Measurements from ENCODE around the gene HNRNPH3. TPM values are rescaled to one million over a fixed set of nuclear protein-coding genes. Genes with fewer than 3 reads are reported as not detected.

HNRNPH3 gene
- total and polyA plus RNA-seq, 9 donors: 17.8 to 214 (median 191) TPM

- H3K27me3 ChIP-seq (ENCODE audit: control insufficient read depth, insufficient read depth, low read length): no peaks in the 10 kb centered on the region
- no peak overlapping the region for H3K27ac ChIP-seq (ENCODE audit: low read length)
- H3K36me3 ChIP-seq (ENCODE audit: control insufficient read depth, insufficient read depth, low read length): peaks cover 44% of the 10 kb centered on the region
- no CpG with 5 or more reads among the region's 2 CpGs for WGBS (ENCODE audit: insufficient coverage)
- no peaks in the 10 kb centered on the region for H3K4me1 ChIP-seq (ENCODE audit: control insufficient read depth, insufficient read depth, low read length)
- DNase-seq: no peak
- no peak overlapping the region for H3K4me3 ChIP-seq (ENCODE audit: low read length)
- H3K9me3 ChIP-seq (replicated peaks; ENCODE audit: control insufficient read depth, low read depth, low read length): peaks cover 8% of the 10 kb centered on the region
These were observed 35.3 kb downstream of the HNRNPH3 start for GRCh38 chr10:68367121-68367520.

GRCh38 chr10:68371604-68372003 is 39.7 kb downstream of the HNRNPH3 start:
- DNase-seq: no peak
- Histone ChIP-seq H3K4me1 (ENCODE audit: control insufficient read depth, insufficient read depth, low read length) (no peaks in the 10 kb centered on the region), H3K4me3 (ENCODE audit: low read length) (no peak overlapping the region), H3K9me3 (replicated peaks; ENCODE audit: control insufficient read depth, low read depth, low read length) (peaks cover 17% of the 10 kb centered on the region), H3K36me3 (ENCODE audit: control insufficient read depth, insufficient read depth, low read length) (peaks cover 47% of the 10 kb centered on the region), H3K27ac (ENCODE audit: low read length) (no peak overlapping the region), H3K27me3 (ENCODE audit: control insufficient read depth, insufficient read depth, low read length) (no peaks in the 10 kb centered on the region)
- WGBS (ENCODE audit: insufficient coverage): no CpG with 5 or more reads among the region's 1 CpG

GRCh38 chr10:68385740-68386139 is 53.9 kb downstream of the HNRNPH3 start:
- H3K9me3 ChIP-seq (replicated peaks; ENCODE audit: control insufficient read depth, low read depth, low read length): no peaks in the 10 kb centered on the region
- no peaks in the 10 kb centered on the region for H3K27me3 ChIP-seq (ENCODE audit: control insufficient read depth, insufficient read depth, low read length)
- no peak for DNase-seq
- H3K27ac ChIP-seq (ENCODE audit: low read length): no peak overlapping the region
- H3K4me1 ChIP-seq (ENCODE audit: control insufficient read depth, insufficient read depth, low read length): no peaks in the 10 kb centered on the region
- no CpG with 5 or more reads among the region's 2 CpGs for WGBS (ENCODE audit: insufficient coverage)
- peaks cover 43% of the 10 kb centered on the region for H3K36me3 ChIP-seq (ENCODE audit: control insufficient read depth, insufficient read depth, low read length)
- no peak overlapping the region for H3K4me3 ChIP-seq (ENCODE audit: low read length)

Other genes starting within 250 kb of the HNRNPH3 start
- 69.2 TPM for gene MYPN, start 222.6 kb upstream of the HNRNPH3 start, total RNA-seq
- 10 to 100 TPM; 49.1 to 88.0 (median 61.6) TPM for gene MYPN, start 222.6 kb upstream of the HNRNPH3 start, polyA plus RNA-seq (ENCODE audit: insufficient read depth in 1 of 8, insufficient read length in 8 of 8, low replicate concordance in 1 of 8)
- 0.13 TPM for gene ATOH7, start 100.0 kb upstream of the HNRNPH3 start, total RNA-seq
- gene ATOH7, start 100.0 kb upstream of the HNRNPH3 start, polyA plus RNA-seq (ENCODE audit: insufficient read depth in 1 of 8, insufficient read length in 8 of 8, low replicate concordance in 1 of 8): under 1 TPM in 2 of 8 donors, not detected in 6; 0.11 TPM
- 3.9 TPM for gene PBLD, start 864 bp downstream of the HNRNPH3 start, total RNA-seq
- gene PBLD, start 864 bp downstream of the HNRNPH3 start, polyA plus RNA-seq (ENCODE audit: insufficient read depth in 1 of 8, insufficient read length in 8 of 8, low replicate concordance in 1 of 8): 10 to 100 TPM in 2 of 8 donors, 1 to 10 TPM in 6; 4.7 to 20.0 (median 8.0) TPM
- gene RUFY2, start 75.2 kb downstream of the HNRNPH3 start, total RNA-seq: 19.8 TPM
- gene RUFY2, start 75.2 kb downstream of the HNRNPH3 start, polyA plus RNA-seq (ENCODE audit: insufficient read depth in 1 of 8, insufficient read length in 8 of 8, low replicate concordance in 1 of 8): 10 to 100 TPM; 12.0 to 17.3 (median 14.8) TPM
- 9.0 TPM for gene DNA2, start 139.9 kb downstream of the HNRNPH3 start, total RNA-seq
- gene DNA2, start 139.9 kb downstream of the HNRNPH3 start, polyA plus RNA-seq (ENCODE audit: insufficient read depth in 1 of 8, insufficient read length in 8 of 8, low replicate concordance in 1 of 8): 1 to 10 TPM; 3.7 to 7.3 (median 5.2) TPM
- 31.8 TPM for gene SLC25A16, start 195.5 kb downstream of the HNRNPH3 start, total RNA-seq
- gene SLC25A16, start 195.5 kb downstream of the HNRNPH3 start, polyA plus RNA-seq (ENCODE audit: insufficient read depth in 1 of 8, insufficient read length in 8 of 8, low replicate concordance in 1 of 8): 10 to 100 TPM in 1 of 8 donors, 1 to 10 TPM in 7; 6.9 to 13.9 (median 8.5) TPM
- gene TET1, start 228.3 kb downstream of the HNRNPH3 start, total RNA-seq: 20.6 TPM
- gene TET1, start 228.3 kb downstream of the HNRNPH3 start, polyA plus RNA-seq (ENCODE audit: insufficient read depth in 1 of 8, insufficient read length in 8 of 8, low replicate concordance in 1 of 8): 10 to 100 TPM in 1 of 8 donors, 1 to 10 TPM in 7; 5.2 to 11.5 (median 9.4) TPM

Data from muscle of leg (tissue), 11 donors.